H9 (cell line): ENCODE data around the gene NLRX1. TPM values are rescaled to one million over a fixed set of nuclear protein-coding genes. Genes with fewer than 3 reads are reported as not detected.

Source experiments
- DNase-seq: peaks from one replicate; pipeline ENCODE4 v3.0.0-alpha.2; 2017
- H2AFZ ChIP-seq: one replicate; pipeline ENCODE4 v1.6.1; 2013; ENCODE audit warnings: mild to moderate bottlenecking, low read length, control low read depth, moderate library complexity
- H2AK5ac ChIP-seq: 2 replicates; pipeline ENCODE4 v1.6.1; 2013; ENCODE audit warnings: low read length, control low read depth, mixed read lengths; ENCODE audit not compliant: insufficient read length
- H2BK120ac ChIP-seq: one replicate; pipeline ENCODE4 v1.6.1; 2013; ENCODE audit warnings: low read depth, mild to moderate bottlenecking, low read length, control low read depth, inconsistent platforms; ENCODE audit not compliant: poor library complexity, severe bottlenecking
- H2BK12ac ChIP-seq: 2 replicates; pipeline ENCODE4 v1.6.1; 2013; ENCODE audit warnings: low read length, control low read depth, mixed read lengths, low read depth; ENCODE audit not compliant: insufficient read length
- H2BK15ac ChIP-seq: 2 replicates; pipeline ENCODE4 v1.6.1; 2013; ENCODE audit warnings: low read depth, low read length, control low read depth
- H2BK20ac ChIP-seq: one replicate; pipeline ENCODE4 v1.6.1; 2013; ENCODE audit warnings: low read depth, mild to moderate bottlenecking, low read length, control low read depth, inconsistent platforms; ENCODE audit not compliant: poor library complexity, severe bottlenecking
- H2BK5ac ChIP-seq: 2 replicates; pipeline ENCODE4 v1.6.1; 2013; ENCODE audit warnings: low read length, control low read depth, mixed read lengths; ENCODE audit not compliant: insufficient read length
- H3K14ac ChIP-seq: 2 replicates; pipeline ENCODE4 v1.6.1; 2013; ENCODE audit warnings: low read length, control low read depth; ENCODE audit not compliant: insufficient read depth
- H3K18ac ChIP-seq: 2 replicates; pipeline ENCODE4 v1.6.1; 2013; ENCODE audit warnings: low read depth, mild to moderate bottlenecking, mixed read lengths, low read length, control low read depth; ENCODE audit not compliant: insufficient read length
- H3K23ac ChIP-seq: 2 replicates; pipeline ENCODE4 v1.6.1; 2013; ENCODE audit warnings: low read length, control low read depth, mixed read lengths, low read depth; ENCODE audit not compliant: insufficient read length
- H3K23me2 ChIP-seq: 2 replicates; pipeline ENCODE4 v1.6.1; 2013; ENCODE audit warnings: low read depth, mild to moderate bottlenecking, mixed read lengths, low read length, control low read depth; ENCODE audit not compliant: insufficient read length, poor library complexity, severe bottlenecking
- H3K27ac ChIP-seq: 2 replicates; pipeline ENCODE4 v1.5.1; 2013; ENCODE audit warnings: low read length, control low read depth, mixed read lengths, low read depth; ENCODE audit not compliant: insufficient read length
- H3K27me3 ChIP-seq: 2 replicates; pipeline ENCODE4 v1.6.1; 2013; ENCODE audit warnings: low read length, control low read depth, inconsistent platforms; ENCODE audit not compliant: insufficient read depth
- H3K4ac ChIP-seq: 2 replicates; pipeline ENCODE4 v1.6.1; 2013; ENCODE audit warnings: low read depth, mild to moderate bottlenecking, control low read depth, inconsistent platforms, low read length, moderate library complexity
- H3K4me1 ChIP-seq: 2 replicates; pipeline ENCODE4 v1.6.1; 2013; ENCODE audit warnings: low read length, control low read depth, inconsistent platforms; ENCODE audit not compliant: insufficient read depth
- H3K4me2 ChIP-seq: 2 replicates; pipeline ENCODE4 v1.6.1; 2013; ENCODE audit warnings: low read length, control low read depth, mixed read lengths; ENCODE audit not compliant: insufficient read length, insufficient read depth
- H3K56ac ChIP-seq: 2 replicates; pipeline ENCODE4 v1.6.1; 2013; ENCODE audit warnings: low read depth, mild to moderate bottlenecking, mixed read lengths, low read length, control low read depth; ENCODE audit not compliant: insufficient read length
- H3K79me1 ChIP-seq: 2 replicates; pipeline ENCODE4 v1.6.1; 2013; ENCODE audit warnings: low read depth, mild to moderate bottlenecking, moderate library complexity, low read length, control low read depth, inconsistent platforms; ENCODE audit not compliant: insufficient read depth, poor library complexity, severe bottlenecking
- H3K79me2 ChIP-seq: 2 replicates; pipeline ENCODE4 v1.6.1; 2013; ENCODE audit warnings: low read length, control low read depth, inconsistent platforms; ENCODE audit not compliant: insufficient read depth
- H3K9ac ChIP-seq: 2 replicates; pipeline ENCODE4 v1.6.1; 2013; ENCODE audit warnings: low read length, control low read depth, mixed read lengths; ENCODE audit not compliant: insufficient read length; ENCODE audit errors: extremely low read depth
- H3K9me3 ChIP-seq: one replicate; pipeline ENCODE4 v1.6.1; 2013; ENCODE audit warnings: low read depth, low read length, inconsistent platforms; ENCODE audit not compliant: control insufficient read depth
- H3T11ph ChIP-seq: one replicate; pipeline ENCODE4 v1.6.1; 2013; ENCODE audit warnings: mild to moderate bottlenecking, low read length, control low read depth, inconsistent platforms
- H4K20me1 ChIP-seq: one replicate; pipeline ENCODE4 v1.6.1; 2013; ENCODE audit not compliant: control insufficient read depth, insufficient read length, insufficient read depth
- H4K5ac ChIP-seq: 2 replicates; pipeline ENCODE4 v1.6.1; 2013; ENCODE audit warnings: low read depth, mild to moderate bottlenecking, mixed read lengths, low read length, control low read depth; ENCODE audit not compliant: insufficient read length
- H4K8ac ChIP-seq: replicated peaks from 2 replicates; pipeline ENCODE4 v1.6.1; 2013; ENCODE audit warnings: low read length, control low read depth, mixed read lengths, low read depth; ENCODE audit not compliant: insufficient read length
- H4K91ac ChIP-seq: 2 replicates; pipeline ENCODE4 v1.6.1; 2013; ENCODE audit warnings: low read depth, mild to moderate bottlenecking, moderate library complexity, mixed read lengths, low read length, control low read depth; ENCODE audit not compliant: insufficient read length
- H3K27ac Mint-ChIP-seq, 3 experiments: 2 replicates in 2 of 3; 3 replicates in 1 of 3; pipeline ENCODE4 v1.8.0; 2020 to 2021; ENCODE audit warnings: mixed read lengths in 3 of 3, mild to moderate bottlenecking in 1 of 3, moderate library complexity in 1 of 3
- H3K27me3 Mint-ChIP-seq: 2 replicates; pipeline ENCODE4 v1.8.0; 2021; ENCODE audit warnings: low read depth, mild to moderate bottlenecking, moderate library complexity, mixed read lengths
- H3K36me3 Mint-ChIP-seq, 3 experiments: 2 replicates in 2 of 3; 3 replicates in 1 of 3; pipeline ENCODE4 v1.8.0; 2020 to 2021; ENCODE audit warnings: low read depth in 3 of 3, mixed read lengths in 3 of 3; ENCODE audit not compliant: insufficient read depth in 1 of 3
- H3K4me1 Mint-ChIP-seq, 2 experiments: 2 replicates each; pipeline ENCODE4 v1.8.0; 2020; ENCODE audit warnings: mixed read lengths in 2 of 2
- H3K4me3 Mint-ChIP-seq, 2 experiments: 2 replicates in 1 of 2; 3 replicates in 1 of 2; pipeline ENCODE4 v1.8.0; 2020 to 2021; ENCODE audit warnings: mild to moderate bottlenecking in 2 of 2, mixed read lengths in 2 of 2, moderate library complexity in 1 of 2
- H3K9me3 Mint-ChIP-seq, 2 experiments: 2 replicates in 1 of 2; 3 replicates in 1 of 2; pipeline ENCODE4 v1.8.0; 2020; ENCODE audit warnings: mild to moderate bottlenecking in 2 of 2, mixed read lengths in 2 of 2, moderate library complexity in 1 of 2
- CTCF ChIP-seq: fragments of 200-600 bp; sonication (generic); conservative IDR thresholded peaks from 3 replicates; pipeline ENCODE4 v1.8.0; 2021; ENCODE audit warnings: antibody characterized with exemption, mild to moderate bottlenecking
- WGBS: extraction: QIAGEN DNeasy Blood & Tissue Kit; methylation state at CpG from one replicate; pipeline ENCODE4 v1.1.7; 2013; ENCODE audit warnings: missing lambda C conversion rate, low lambda C conversion rate, mixed read lengths; ENCODE audit not compliant: insufficient read length; ENCODE audit errors: extremely low coverage; 5-methylcytosine and 5-hydroxymethylcytosine counted together
- total RNA-seq: library from RNA; stranded (reverse); gene quantifications from 2 replicates; pipeline ENCODE4 v1.2.1, GENCODE V29; 2021

Gene NLRX1
- total RNA-seq, 1 experiment from 2014 or later, result 18.2 TPM

GRCh38 chr11:119204066-119204465 lies 35.5 kb downstream of the NLRX1 start:
- H3K27ac Mint-ChIP-seq, result no peak overlapping the region
- Histone ChIP-seq H4K5ac (no peak overlapping the region), H3K4me2 (no peak overlapping the region), H3K4ac (no peak overlapping the region), H2BK5ac (no peak overlapping the region), H3K27me3 (no peaks in the 10 kb centered on the region), H2BK120ac (no peak overlapping the region), H3K56ac (no peak overlapping the region), H2BK20ac (no peak overlapping the region), H3K9ac (no peak overlapping the region), H3K79me1 (no peaks in the 10 kb centered on the region), H4K8ac (no peak overlapping the region), H3K23me2 (peaks cover 9% of the 10 kb centered on the region), H3T11ph (no peak overlapping the region), H3K23ac (no peak overlapping the region), H3K18ac (no peak overlapping the region), H2BK12ac (no peak overlapping the region), H2AFZ (no peak overlapping the region), H4K20me1 (no peaks in the 10 kb centered on the region), H2AK5ac (no peak overlapping the region), H3K14ac (no peak overlapping the region), H3K4me1 (no peaks in the 10 kb centered on the region), H4K91ac (no peak overlapping the region), H2BK15ac (no peak overlapping the region), H3K79me2 (peaks cover 15% of the 10 kb centered on the region; the same call in 1 of the 2 replicates), H3K9me3 (no peaks in the 10 kb centered on the region), H3K27ac (no peak overlapping the region)
- no peaks in the 10 kb centered on the region for H3K27me3 Mint-ChIP-seq
- H3K4me1 Mint-ChIP-seq, result peaks cover 24 to 34% of the 10 kb centered on the region in 2 experiments
- no peak for TF ChIP-seq CTCF
- no peak for DNase-seq
- H3K9me3 Mint-ChIP-seq, result peaks cover 0 to 3% of the 10 kb centered on the region in 2 experiments; a peak in 1 of 5 replicates
- H3K36me3 Mint-ChIP-seq, result no peaks in the 10 kb centered on the region
- WGBS, result no CpG with 5 or more reads among the region's 9 CpGs
- H3K4me3 Mint-ChIP-seq, result no peak overlapping the region
